Thoracic aorta (tissue), 2 donors: ENCODE measurements around the gene SYNGR4. TPM values are rescaled to one million over a fixed set of nuclear protein-coding genes. Genes with fewer than 3 reads are reported as not detected.

Source experiments
- ATAC-seq: fragments of 150-250 bp; one replicate; pipeline ENCODE4 v1.8.0; 2017; ENCODE audit warnings: low read depth; ENCODE audit not compliant: insufficient number of reproducible peaks, low FRiP score
- DNase-seq: peaks from one replicate; pipeline ENCODE4 v3.0.0-alpha.2; 2020; ENCODE audit warnings: low spot score
- H3K27ac ChIP-seq, 2 donors: fragments of 200-600 bp; sonication (generic); 1 replicate in 1 of 2; 2 replicates in 1 of 2; pipeline ENCODE4 v1.5.1; 2016; ENCODE audit warnings: mild to moderate bottlenecking in 2 of 2, moderate library complexity in 2 of 2
- H3K27me3 ChIP-seq: fragments of 200-600 bp; sonication (generic); replicated peaks from 2 replicates; pipeline ENCODE4 v1.6.0; 2016; ENCODE audit warnings: mild to moderate bottlenecking; ENCODE audit not compliant: insufficient read depth
- H3K36me3 ChIP-seq: fragments of 200-600 bp; sonication (generic); one replicate; pipeline ENCODE4 v1.5.1; 2016
- H3K4me1 ChIP-seq, 2 donors: fragments of 200-600 bp; sonication (generic); 1 replicate in 1 of 2; 2 replicates in 1 of 2; pipeline versions ENCODE4 v1.5.1 to v1.6.0; 2016; ENCODE audit warnings: low read depth in 2 of 2, mild to moderate bottlenecking in 1 of 2; ENCODE audit not compliant: control insufficient read depth in 1 of 2
- H3K4me3 ChIP-seq: fragments of 200-600 bp; sonication (generic); 2 replicates; pipeline ENCODE4 v1.5.1; 2016; ENCODE audit warnings: mild to moderate bottlenecking
- H3K9me3 ChIP-seq: fragments of 200-600 bp; sonication (generic); 2 replicates; pipeline ENCODE4 v1.5.1; 2016
- CTCF ChIP-seq: fragments of 200-600 bp; sonication (generic); IDR thresholded peaks from one replicate; pipeline ENCODE4 v1.5.1; 2019; ENCODE audit warnings: antibody characterized with exemption
- total RNA-seq, 2 donors: library from RNA; depleted of rRNA; stranded (reverse); fragments of >200 nt; gene quantifications; one replicate each; pipeline versions ENCODE4 v1.1.0 to v1.2.3, GENCODE V29; 2016

SYNGR4 gene
- total RNA-seq, 2 donors from 2014 or later, result not detected

- DNase-seq (no peak), ATAC-seq (no peak)
- TF ChIP-seq CTCF, result no peak
- Histone ChIP-seq H3K9me3 (no peaks in the 10 kb centered on the region), H3K27ac (no peak overlapping the region), H3K4me1 (no peaks in the 10 kb centered on the region), H3K27me3 (no peaks in the 10 kb centered on the region), H3K4me3 (no peak overlapping the region), H3K36me3 (no peaks in the 10 kb centered on the region)
These were observed 41.0 kb downstream of the SYNGR4 start for GRCh38 chr19:48405010-48405659.

GRCh38 chr19:48405850-48406249 lies 41.7 kb downstream of the SYNGR4 start:
- no peaks in the 10 kb centered on the region for H3K9me3 ChIP-seq
- DNase-seq (no peak), ATAC-seq (no peak)
- TF ChIP-seq CTCF, result no peak
- H3K36me3 ChIP-seq, result no peaks in the 10 kb centered on the region
- no peak overlapping the region for H3K27ac ChIP-seq
- no peaks in the 10 kb centered on the region for H3K4me1 ChIP-seq
- H3K4me3 ChIP-seq, result no peak overlapping the region
- H3K27me3 ChIP-seq, result no peaks in the 10 kb centered on the region

- no peak overlapping the region for H3K4me3 ChIP-seq
- no peak for ATAC-seq
- TF ChIP-seq CTCF, result no peak
These were observed 49.9 kb downstream of the SYNGR4 start for GRCh38 chr19:48413879-48414587.

GRCh38 chr19:48415395-48415794 lies 51.2 kb downstream of the SYNGR4 start:
- Histone ChIP-seq H3K9me3 (no peaks in the 10 kb centered on the region), H3K4me3 (peak overlapping the region; percentile 61), H3K36me3 (no peaks in the 10 kb centered on the region), H3K4me1 (peaks cover 0 to 6% of the 10 kb centered on the region in 2 donors), H3K27me3 (peaks cover 4% of the 10 kb centered on the region), H3K27ac (no peak overlapping the region)
- DNase-seq, result no peak
- no peak for ATAC-seq
- TF ChIP-seq CTCF, result no peak

More at GRCh38 chr19:48413879-48414587, 49.9 kb downstream of the SYNGR4 start:
- Histone ChIP-seq H3K27me3 (peaks cover 4% of the 10 kb centered on the region), H3K9me3 (no peaks in the 10 kb centered on the region), H3K4me1 (peaks cover 0 to 6% of the 10 kb centered on the region in 2 donors), H3K27ac (no peak overlapping the region), H3K36me3 (no peaks in the 10 kb centered on the region)
- DNase-seq, result no peak

GRCh38 chr19:48415806-48416221 lies 51.6 kb downstream of the SYNGR4 start:
- peaks cover 4% of the 10 kb centered on the region for H3K27me3 ChIP-seq
- TF ChIP-seq CTCF, result no peak
- no peak overlapping the region for H3K27ac ChIP-seq
- ATAC-seq, result no peak
- H3K4me3 ChIP-seq, result peak overlapping the region; percentile 61
- H3K9me3 ChIP-seq, result no peaks in the 10 kb centered on the region
- no peak for DNase-seq
- peaks cover 0 to 6% of the 10 kb centered on the region in 2 donors for H3K4me1 ChIP-seq
- H3K36me3 ChIP-seq, result no peaks in the 10 kb centered on the region
